SU-DHL-6 (cell line): Measurements from ENCODE around the gene EXOC7.

Experiments
- CTCF ChIP-seq: fragments of 200-600 bp; sonication (generic); IDR thresholded peaks from one replicate; pipeline ENCODE4 v1.5.1; 2017; ENCODE audit warnings: antibody characterized with exemption, mild to moderate bottlenecking, low read length, moderate library complexity; ENCODE audit not compliant: insufficient read depth, poor library complexity, severe bottlenecking
- EZH2phosphoT487 ChIP-seq: fragments of 200-600 bp; sonication (generic), shearing (Covaris generic); conservative IDR thresholded peaks from 2 replicates; pipeline ENCODE4 v1.6.1; 2018; ENCODE audit warnings: mild to moderate bottlenecking, antibody characterized with exemption, low read length, moderate library complexity, mixed read lengths

DNA sequence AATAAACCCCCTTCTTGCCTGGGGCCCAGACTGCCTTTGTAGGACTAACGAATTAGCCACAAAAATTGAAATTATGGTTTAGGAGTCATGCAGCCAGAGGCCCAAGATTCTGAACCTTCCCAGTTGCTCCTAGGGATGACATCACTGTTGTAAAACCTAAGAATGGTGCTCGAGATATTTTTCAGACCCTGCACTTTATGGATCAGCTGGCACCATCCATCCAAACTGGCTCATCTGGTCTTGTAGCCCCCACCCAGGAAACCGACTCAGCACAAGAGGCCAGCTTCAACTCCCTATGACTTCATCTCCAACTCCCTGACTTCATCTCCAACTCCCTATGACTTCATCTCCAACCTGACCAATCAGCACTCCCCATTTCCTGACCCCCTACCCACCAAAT is 65.5 kb downstream of the EXOC7 start:
- TF ChIP-seq CTCF (no peak), EZH2phosphoT487 (no peak)
